K562 (cell line): ENCODE results near the gene ZFP69.

ENCODE experiments used
- CC2D1A ChIP-seq: fragments of 450-650 bp; IDR thresholded peaks from 2 replicates; pipeline ENCODE4 v1.6.1; 2017; ENCODE audit warnings: mild to moderate bottlenecking
- POLR2B ChIP-seq: fragments of 450-650 bp; IDR thresholded peaks from 2 replicates; pipeline ENCODE4 v1.6.1; 2018; ENCODE audit warnings: low read depth; ENCODE audit not compliant: partially characterized antibody
- SMAD3 ChIP-seq: fragments of 450-650 bp; formaldehyde crosslinking; conservative IDR thresholded peaks from 2 replicates; pipeline ENCODE4 v1.4.0; 2020; ENCODE audit warnings: mild to moderate bottlenecking
- SPI1 ChIP-seq: IDR thresholded peaks from 2 replicates; pipeline ENCODE4 v1.6.1; 2011; ENCODE audit warnings: low read depth, low read length, control low read depth, borderline replicate concordance

- TF ChIP-seq SPI1 (no peak), CC2D1A (no peak), POLR2B (no peak), SMAD3 (CRISPR knock-in tag) (no peak)
Observed at GRCh38 chr1:40449684-40450494, 27.2 kb upstream of the ZFP69 start, which contains the start of gene ZFP69B.
